Right atrium auricular region (tissue), 2 donors: ENCODE results near the gene PTGIS. TPM values are rescaled to one million over a fixed set of nuclear protein-coding genes. Genes with fewer than 3 reads are reported as not detected.
A peak's percentile ranks its signal among the peaks of the same experiment; 100 is the strongest.

Experiments
- DNase-seq: peaks from one replicate; pipeline ENCODE4 v3.0.0-alpha.2; 2019; ENCODE audit warnings: low spot score
- H3K27ac ChIP-seq, 2 donors: fragments of 200-600 bp; sonication (generic); 1 replicate in 1 of 2; 2 replicates in 1 of 2; pipeline ENCODE4 v1.5.1; 2016 to 2019
- H3K27me3 ChIP-seq, 2 donors: fragments of 200-600 bp; sonication (generic); one replicate each; pipeline versions ENCODE4 v1.5.1 to v1.6.0; 2017 to 2019
- H3K36me3 ChIP-seq: fragments of 200-600 bp; sonication (generic); one replicate; pipeline ENCODE4 v1.5.1; 2016
- H3K4me1 ChIP-seq, 2 donors: fragments of 200-600 bp; sonication (generic); one replicate each; pipeline versions ENCODE4 v1.5.1 to v1.6.0; 2017 to 2019
- H3K4me3 ChIP-seq, 2 donors: fragments of 200-600 bp; sonication (generic); 1 replicate in 1 of 2; 2 replicates in 1 of 2; pipeline ENCODE4 v1.5.1; 2017 to 2019; ENCODE audit warnings: mild to moderate bottlenecking in 1 of 2, moderate library complexity in 1 of 2
- H3K9me3 ChIP-seq, 2 donors: fragments of 200-600 bp; sonication (generic); one replicate each; pipeline ENCODE4 v1.5.1; 2019
- CTCF ChIP-seq, 2 donors: fragments of 200-600 bp; sonication (generic); IDR thresholded peaks; one replicate each; pipeline ENCODE4 v1.5.1; 2019; ENCODE audit warnings: antibody characterized with exemption in 2 of 2
- total RNA-seq, 2 donors: library from RNA; depleted of rRNA; stranded (reverse); fragments of >200 nt; gene quantifications; one replicate each; pipeline ENCODE4 v1.1.0, GENCODE V29; 2016

Gene PTGIS
- total RNA-seq, 2 donors from 2014 or later, result 59.8 to 169 TPM

DNA sequence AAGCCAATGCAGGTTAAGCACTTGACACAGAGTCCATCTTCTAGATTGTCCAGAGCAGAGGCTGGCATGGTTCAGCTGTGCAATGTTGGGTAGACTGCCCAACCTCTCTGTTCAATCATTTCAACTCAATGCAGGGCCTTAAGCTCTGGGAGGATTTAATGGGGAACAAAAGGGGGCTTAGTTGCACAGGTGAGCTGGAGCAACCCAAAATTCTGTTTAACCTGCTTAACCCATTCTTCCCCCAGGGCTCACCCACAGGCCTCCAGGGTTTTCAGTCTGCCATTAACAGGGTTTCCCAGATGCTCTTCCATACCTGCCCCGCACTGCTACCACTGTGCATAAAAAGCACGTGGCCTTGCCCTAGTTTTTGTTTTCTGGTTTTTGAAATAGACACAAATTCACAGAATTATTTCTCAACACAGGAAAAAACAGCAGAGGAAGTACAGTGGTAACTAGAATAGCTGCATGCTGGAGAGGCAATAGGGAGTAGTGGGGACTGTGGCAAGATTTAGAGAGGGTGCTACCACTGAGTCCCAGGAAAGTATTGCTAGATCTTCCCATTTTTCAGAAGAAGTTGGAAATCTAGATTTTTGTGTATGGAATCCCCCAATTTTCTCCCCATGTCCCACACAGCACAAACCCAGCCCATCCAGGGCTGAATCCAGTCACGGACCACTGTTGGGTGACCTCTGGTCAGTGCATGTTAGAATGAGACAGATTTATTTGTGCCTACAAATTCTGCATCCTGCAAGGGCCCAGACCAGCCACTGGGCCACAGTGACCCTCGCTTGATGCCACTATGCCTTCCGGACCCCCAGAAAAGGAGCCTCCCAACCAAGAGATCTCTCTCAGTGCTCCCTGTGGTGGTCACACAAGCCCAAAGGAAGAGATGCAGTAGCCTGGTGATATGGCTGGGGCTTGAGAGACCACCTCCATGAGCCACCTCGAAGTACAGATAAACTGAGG is 4.6 kb downstream of the PTGIS start:
- Histone ChIP-seq H3K9me3 (no peaks in the 10 kb centered on the region), H3K36me3 (no peaks in the 10 kb centered on the region), H3K27ac (peak overlapping the region; percentile 74 to 81), H3K4me1 (peaks cover 0 to 32% of the 10 kb centered on the region in 2 donors), H3K4me3 (no peak overlapping the region), H3K27me3 (no peaks in the 10 kb centered on the region)
- peak; percentile 30 for DNase-seq
- TF ChIP-seq CTCF (IDR thresholded peaks at IDR 0.05), result no peak

DNA sequence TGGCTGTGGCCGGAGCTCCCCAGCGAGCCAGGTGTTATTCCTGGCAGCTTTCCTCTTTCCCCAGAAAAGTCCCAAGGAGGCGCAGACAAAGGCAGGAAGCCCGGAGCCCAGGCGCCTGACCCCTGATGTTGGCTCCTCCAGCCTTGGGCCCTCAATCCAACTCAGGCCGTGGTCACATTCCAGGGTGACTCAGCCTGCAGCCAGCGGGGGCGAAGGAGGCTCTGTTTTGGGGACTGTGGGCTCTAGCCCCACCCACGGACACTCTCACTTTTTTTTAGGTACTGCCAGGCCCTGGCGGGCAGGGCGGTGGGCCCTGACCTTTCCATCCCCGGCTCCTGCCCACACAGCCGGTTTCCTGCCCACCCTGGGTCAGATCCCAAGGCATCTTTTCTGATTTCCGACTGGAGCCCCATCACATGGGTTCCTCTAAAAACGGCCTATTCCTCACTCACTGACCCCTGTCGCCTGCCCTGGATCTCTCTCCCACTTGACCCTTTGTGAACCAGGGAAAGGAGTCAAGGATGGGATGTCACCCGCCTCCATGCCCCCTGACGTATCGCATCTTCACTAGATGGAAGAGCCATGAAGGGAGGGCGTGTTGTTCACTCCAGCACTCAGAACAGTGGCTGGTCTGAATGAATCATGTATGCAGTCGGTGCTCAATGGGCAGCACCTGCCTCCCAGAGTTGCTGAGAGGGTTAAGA is 5.5 kb downstream of the PTGIS start:
- peak; percentile 93 for DNase-seq
- peak overlapping the region in 1 of 2 donors; percentile 10 for H3K4me3 ChIP-seq
- TF ChIP-seq CTCF (IDR thresholded peaks at IDR 0.05), result no peak

GRCh38 chr20:49561806-49562205 is 6.1 kb downstream of the PTGIS start:
- Histone ChIP-seq H3K36me3 (no peaks in the 10 kb centered on the region), H3K9me3 (no peaks in the 10 kb centered on the region), H3K4me1 (peaks cover 0 to 25% of the 10 kb centered on the region in 2 donors), H3K27me3 (no peaks in the 10 kb centered on the region), H3K27ac (peak overlapping the region; percentile 74 to 81), H3K4me3 (peak overlapping the region in 1 of 2 donors; percentile 10)
- TF ChIP-seq CTCF (IDR thresholded peaks at IDR 0.05), result no peak
- DNase-seq, result no peak

More for the DNA sequence above, 5.5 kb downstream of the PTGIS start:
- H3K36me3 ChIP-seq, result no peaks in the 10 kb centered on the region
- no peaks in the 10 kb centered on the region for H3K27me3 ChIP-seq
- H3K27ac ChIP-seq, result peak overlapping the region; percentile 74 to 81
- no peaks in the 10 kb centered on the region for H3K9me3 ChIP-seq
- peaks cover 0 to 27% of the 10 kb centered on the region in 2 donors for H3K4me1 ChIP-seq

GRCh38 chr20:49561256-49561655 is 6.7 kb downstream of the PTGIS start:
- Histone ChIP-seq H3K9me3 (no peaks in the 10 kb centered on the region), H3K27ac (peak overlapping the region; percentile 74 to 81), H3K36me3 (no peaks in the 10 kb centered on the region), H3K27me3 (no peaks in the 10 kb centered on the region), H3K4me1 (peaks cover 0 to 25% of the 10 kb centered on the region in 2 donors), H3K4me3 (no peak overlapping the region)
- no peak for DNase-seq
- no peak for TF ChIP-seq CTCF (IDR thresholded peaks at IDR 0.05)

- Histone ChIP-seq H3K4me1 (peaks cover 0 to 25% of the 10 kb centered on the region in 2 donors), H3K4me3 (no peak overlapping the region), H3K27ac (peak overlapping the region; percentile 74 to 81), H3K36me3 (no peaks in the 10 kb centered on the region), H3K9me3 (no peaks in the 10 kb centered on the region), H3K27me3 (no peaks in the 10 kb centered on the region)
- DNase-seq, result peak; percentile 55
- TF ChIP-seq CTCF (IDR thresholded peaks at IDR 0.05), result no peak
Observed at GRCh38 chr20:49560646-49561045, 7.3 kb downstream of the PTGIS start.
